Ishikawa (cell line): ENCODE measurements around the gene ZNF555.

ENCODE experiments used
- CEBPB ChIP-seq: IDR thresholded peaks from 2 replicates; pipeline ENCODE4 v1.6.1; 2012
- CREB1 ChIP-seq: IDR thresholded peaks from 2 replicates; pipeline ENCODE4 v1.6.1; 2012; ENCODE audit warnings: low read depth
- EGR1 ChIP-seq: IDR thresholded peaks from 2 replicates; pipeline ENCODE4 v1.6.1; 2012
- EP300 ChIP-seq: IDR thresholded peaks from 2 replicates; pipeline ENCODE4 v1.6.1; 2012; ENCODE audit warnings: borderline replicate concordance
- FOXM1 ChIP-seq: IDR thresholded peaks from 2 replicates; pipeline ENCODE4 v1.6.1; 2012; ENCODE audit warnings: low read depth, borderline replicate concordance
- NFIC ChIP-seq: IDR thresholded peaks from 2 replicates; pipeline ENCODE4 v1.6.1; 2012
- RAD21 ChIP-seq: IDR thresholded peaks from 2 replicates; pipeline ENCODE4 v1.6.1; 2012; ENCODE audit warnings: low read depth
- TAF1 ChIP-seq: IDR thresholded peaks from 2 replicates; pipeline ENCODE4 v1.6.1; 2012; ENCODE audit warnings: low read depth, mild to moderate bottlenecking
- TCF12 ChIP-seq: IDR thresholded peaks from 2 replicates; pipeline ENCODE4 v1.6.1; 2012; ENCODE audit warnings: low read depth
- TEAD4 ChIP-seq: IDR thresholded peaks from 2 replicates; pipeline ENCODE4 v1.6.1; 2012
- YY1 ChIP-seq: IDR thresholded peaks from 2 replicates; pipeline ENCODE4 v1.6.1; 2012; ENCODE audit warnings: low read depth
- ZBTB7A ChIP-seq: IDR thresholded peaks from 2 replicates; pipeline ENCODE4 v1.6.1; 2012; ENCODE audit warnings: low read depth
- TF ChIP-seq, protein P1 (sequence below): IDR thresholded peaks from 2 replicates; pipeline ENCODE4 v1.6.1; 2012; ENCODE audit warnings: low read depth, mild to moderate bottlenecking
- TF ChIP-seq, protein P2 (sequence below): IDR thresholded peaks from 2 replicates; pipeline ENCODE4 v1.6.1; 2012
- TF ChIP-seq, protein P3 (sequence below): IDR thresholded peaks from 2 replicates; pipeline ENCODE4 v1.6.1; 2012

Gene ZNF555

DNA sequence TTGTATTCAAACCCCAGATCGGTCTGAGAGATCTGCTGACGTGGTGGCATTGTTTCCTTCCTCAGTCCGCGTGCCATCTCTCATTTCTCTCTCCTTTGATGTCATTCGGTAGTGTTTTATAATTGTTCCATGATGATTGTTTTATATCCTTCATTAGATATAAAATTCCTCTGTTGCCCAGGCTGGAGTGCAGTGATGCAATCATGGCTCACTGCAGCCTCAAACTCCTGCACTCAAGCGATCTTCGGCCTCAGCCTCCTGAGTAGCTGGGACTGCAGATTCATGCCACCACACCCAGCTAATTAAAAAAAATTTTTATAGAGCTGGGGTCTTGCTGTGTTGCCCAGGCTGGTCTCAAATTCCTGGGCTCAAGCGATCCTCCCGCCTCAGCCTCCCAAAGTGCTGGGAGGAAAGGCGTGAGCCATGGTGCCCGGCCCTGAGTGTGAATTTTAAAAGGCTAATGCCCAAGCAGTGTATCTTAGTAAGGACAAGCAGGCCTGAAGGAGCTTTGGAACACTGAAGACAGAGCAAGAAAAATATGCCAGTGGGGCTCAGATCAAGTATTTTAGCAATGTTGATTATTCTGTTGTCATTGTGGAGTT is 64.7 kb downstream of the ZNF555 start:
- no peak for TF ChIP-seq EP300
- TF ChIP-seq, protein P1, sequence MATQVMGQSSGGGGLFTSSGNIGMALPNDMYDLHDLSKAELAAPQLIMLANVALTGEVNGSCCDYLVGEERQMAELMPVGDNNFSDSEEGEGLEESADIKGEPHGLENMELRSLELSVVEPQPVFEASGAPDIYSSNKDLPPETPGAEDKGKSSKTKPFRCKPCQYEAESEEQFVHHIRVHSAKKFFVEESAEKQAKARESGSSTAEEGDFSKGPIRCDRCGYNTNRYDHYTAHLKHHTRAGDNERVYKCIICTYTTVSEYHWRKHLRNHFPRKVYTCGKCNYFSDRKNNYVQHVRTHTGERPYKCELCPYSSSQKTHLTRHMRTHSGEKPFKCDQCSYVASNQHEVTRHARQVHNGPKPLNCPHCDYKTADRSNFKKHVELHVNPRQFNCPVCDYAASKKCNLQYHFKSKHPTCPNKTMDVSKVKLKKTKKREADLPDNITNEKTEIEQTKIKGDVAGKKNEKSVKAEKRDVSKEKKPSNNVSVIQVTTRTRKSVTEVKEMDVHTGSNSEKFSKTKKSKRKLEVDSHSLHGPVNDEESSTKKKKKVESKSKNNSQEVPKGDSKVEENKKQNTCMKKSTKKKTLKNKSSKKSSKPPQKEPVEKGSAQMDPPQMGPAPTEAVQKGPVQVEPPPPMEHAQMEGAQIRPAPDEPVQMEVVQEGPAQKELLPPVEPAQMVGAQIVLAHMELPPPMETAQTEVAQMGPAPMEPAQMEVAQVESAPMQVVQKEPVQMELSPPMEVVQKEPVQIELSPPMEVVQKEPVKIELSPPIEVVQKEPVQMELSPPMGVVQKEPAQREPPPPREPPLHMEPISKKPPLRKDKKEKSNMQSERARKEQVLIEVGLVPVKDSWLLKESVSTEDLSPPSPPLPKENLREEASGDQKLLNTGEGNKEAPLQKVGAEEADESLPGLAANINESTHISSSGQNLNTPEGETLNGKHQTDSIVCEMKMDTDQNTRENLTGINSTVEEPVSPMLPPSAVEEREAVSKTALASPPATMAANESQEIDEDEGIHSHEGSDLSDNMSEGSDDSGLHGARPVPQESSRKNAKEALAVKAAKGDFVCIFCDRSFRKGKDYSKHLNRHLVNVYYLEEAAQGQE, result no peak
- TF ChIP-seq FOXM1, result no peak
- TF ChIP-seq CREB1, result no peak
- TF ChIP-seq, protein P2, sequence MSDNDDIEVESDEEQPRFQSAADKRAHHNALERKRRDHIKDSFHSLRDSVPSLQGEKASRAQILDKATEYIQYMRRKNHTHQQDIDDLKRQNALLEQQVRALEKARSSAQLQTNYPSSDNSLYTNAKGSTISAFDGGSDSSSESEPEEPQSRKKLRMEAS, result no peak
- TF ChIP-seq NFIC, result no peak
- TF ChIP-seq TAF1, result no peak
- no peak for TF ChIP-seq EGR1
- no peak for TF ChIP-seq CEBPB
- no peak for TF ChIP-seq RAD21
- no peak for TF ChIP-seq TEAD4

DNA sequence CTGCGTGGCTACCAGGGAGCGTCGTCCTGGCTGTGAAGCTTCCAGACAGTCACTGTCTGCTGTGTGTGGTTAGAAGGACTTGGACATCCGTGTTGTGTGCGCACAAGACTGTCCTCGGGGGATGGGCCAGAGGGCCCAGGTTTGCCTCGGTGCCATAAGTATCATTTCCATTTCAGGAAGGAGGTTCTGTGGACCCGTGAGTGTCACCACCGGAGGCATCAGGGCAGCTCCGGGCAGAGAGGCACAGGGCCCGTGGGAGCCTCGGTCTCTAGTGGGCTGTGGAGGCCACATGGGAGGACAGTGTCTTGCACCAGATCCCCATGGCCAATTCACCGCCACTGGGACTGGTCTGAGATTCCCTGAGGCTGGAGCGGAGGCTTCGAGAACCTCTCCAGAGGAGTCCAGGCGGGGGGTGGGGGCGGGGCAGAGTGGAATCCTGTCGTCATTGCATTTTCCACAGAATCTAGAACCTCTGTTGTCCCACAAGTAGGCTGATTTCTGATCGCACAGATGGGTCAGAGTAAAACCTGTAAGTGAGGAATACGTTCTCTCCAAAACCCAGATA is 65.4 kb downstream of the ZNF555 start:
- TF ChIP-seq, protein P2, result no peak
- TF ChIP-seq TAF1 (no peak), TCF12 (no peak), EGR1 (no peak), CEBPB (no peak), NFIC (no peak), FOXM1 (no peak), EP300 (no peak), CREB1 (no peak), YY1 (no peak), RAD21 (no peak), ZBTB7A (no peak), TEAD4 (no peak)
- TF ChIP-seq, protein P3, sequence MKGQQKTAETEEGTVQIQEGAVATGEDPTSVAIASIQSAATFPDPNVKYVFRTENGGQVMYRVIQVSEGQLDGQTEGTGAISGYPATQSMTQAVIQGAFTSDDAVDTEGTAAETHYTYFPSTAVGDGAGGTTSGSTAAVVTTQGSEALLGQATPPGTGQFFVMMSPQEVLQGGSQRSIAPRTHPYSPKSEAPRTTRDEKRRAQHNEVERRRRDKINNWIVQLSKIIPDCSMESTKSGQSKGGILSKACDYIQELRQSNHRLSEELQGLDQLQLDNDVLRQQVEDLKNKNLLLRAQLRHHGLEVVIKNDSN, result no peak
- TF ChIP-seq, protein P1, result no peak
